HG03457 (cell line): ENCODE results near the gene INO80C.

Source experiments
- ATAC-seq: cut with Tn5 transposase; IDR thresholded peaks from one replicate; pipeline ENCODE4 v1.9.1; 2021; ENCODE audit warnings: moderate number of reproducible peaks; ENCODE audit not compliant: unreplicated experiment

The INO80C gene, protein sequence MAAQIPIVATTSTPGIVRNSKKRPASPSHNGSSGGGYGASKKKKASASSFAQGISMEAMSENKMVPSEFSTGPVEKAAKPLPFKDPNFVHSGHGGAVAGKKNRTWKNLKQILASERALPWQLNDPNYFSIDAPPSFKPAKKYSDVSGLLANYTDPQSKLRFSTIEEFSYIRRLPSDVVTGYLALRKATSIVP

GRCh38 chr18:35497370-35498197 is at the start of gene INO80C:
TSS of gene INO80C (minus strand) at chr18:35497960. CDS start at chr18:35497874, 86 bp downstream.
- ATAC-seq, result peak; percentile 91

GRCh38 chr18:35547008-35547605 is 49.3 kb upstream of the INO80C start:
- no peak for ATAC-seq

DNA sequence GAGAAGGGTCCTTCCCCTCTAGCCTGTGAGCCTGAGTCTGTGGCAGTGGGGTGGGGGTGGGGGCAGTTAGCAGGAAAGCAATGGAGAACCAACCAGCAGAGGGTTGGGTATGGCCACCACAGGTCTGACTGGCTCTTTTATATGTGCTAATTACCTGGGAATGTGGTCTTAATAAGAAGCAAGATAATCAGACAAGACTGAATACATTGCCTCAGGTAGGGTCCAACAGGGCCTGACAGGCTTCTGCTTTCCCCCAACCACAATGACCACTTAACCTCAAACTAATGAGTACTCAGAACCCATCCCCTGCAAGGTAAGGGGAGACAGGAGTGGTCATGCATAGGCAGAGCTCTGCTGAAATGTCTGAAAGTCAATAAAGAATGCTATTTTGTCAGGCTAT is 44.6 kb upstream of the INO80C start:
- no peak for ATAC-seq

DNA sequence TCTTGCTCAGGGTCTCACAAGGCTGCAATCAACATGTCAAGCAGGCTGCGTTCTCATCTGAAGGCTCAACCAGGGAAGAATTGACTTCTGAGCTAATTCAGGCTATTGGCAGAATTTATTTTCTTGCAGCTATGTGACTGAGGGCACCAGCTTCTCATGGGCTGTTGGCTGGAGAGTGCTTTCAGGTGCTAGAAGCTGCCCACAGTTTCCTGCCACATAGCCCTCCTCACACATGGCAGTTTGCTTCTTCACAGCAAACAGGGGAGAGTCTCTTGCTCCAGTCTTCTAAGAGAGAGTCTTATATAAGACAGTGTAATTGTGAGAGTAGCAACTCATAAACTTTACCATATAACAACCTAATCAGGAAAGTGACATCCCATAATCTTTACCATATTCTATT is 37.5 kb upstream of the INO80C start:
- no peak for ATAC-seq

- ATAC-seq, result no peak
Observed at GRCh38 chr18:35533916-35534405, 36.2 kb upstream of the INO80C start.

- no peak for ATAC-seq
Observed at GRCh38 chr18:35528749-35529274, 31.1 kb upstream of the INO80C start.

- ATAC-seq, result no peak
Observed at GRCh38 chr18:35526495-35527059, 28.8 kb upstream of the INO80C start.

- no peak for ATAC-seq
Observed at GRCh38 chr18:35525795-35526494, 28.2 kb upstream of the INO80C start.

- ATAC-seq, result no peak
Observed at GRCh38 chr18:35524226-35524625, 26.5 kb upstream of the INO80C start.

- ATAC-seq, result no peak
Observed at GRCh38 chr18:35522130-35522959, 24.6 kb upstream of the INO80C start.

DNA sequence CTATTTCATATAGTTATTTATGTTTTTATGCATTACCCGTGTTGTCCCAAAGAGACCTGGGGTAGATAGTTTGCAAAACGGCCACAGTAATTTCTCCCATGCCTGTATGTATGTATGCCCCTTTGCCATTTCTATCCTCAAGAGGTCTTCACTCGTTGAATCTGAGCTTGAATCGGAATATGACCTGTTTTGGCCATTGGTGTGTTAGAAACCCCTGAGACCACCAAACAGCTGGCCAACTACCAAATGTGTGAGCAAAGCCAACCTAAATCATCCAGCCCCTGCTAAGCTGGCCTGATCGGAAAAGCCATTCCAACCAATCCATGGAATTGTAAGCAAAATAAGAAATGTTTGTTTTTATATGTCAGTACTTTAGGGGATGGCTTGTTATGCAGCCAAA is 23.4 kb upstream of the INO80C start:
- ATAC-seq, result no peak

DNA sequence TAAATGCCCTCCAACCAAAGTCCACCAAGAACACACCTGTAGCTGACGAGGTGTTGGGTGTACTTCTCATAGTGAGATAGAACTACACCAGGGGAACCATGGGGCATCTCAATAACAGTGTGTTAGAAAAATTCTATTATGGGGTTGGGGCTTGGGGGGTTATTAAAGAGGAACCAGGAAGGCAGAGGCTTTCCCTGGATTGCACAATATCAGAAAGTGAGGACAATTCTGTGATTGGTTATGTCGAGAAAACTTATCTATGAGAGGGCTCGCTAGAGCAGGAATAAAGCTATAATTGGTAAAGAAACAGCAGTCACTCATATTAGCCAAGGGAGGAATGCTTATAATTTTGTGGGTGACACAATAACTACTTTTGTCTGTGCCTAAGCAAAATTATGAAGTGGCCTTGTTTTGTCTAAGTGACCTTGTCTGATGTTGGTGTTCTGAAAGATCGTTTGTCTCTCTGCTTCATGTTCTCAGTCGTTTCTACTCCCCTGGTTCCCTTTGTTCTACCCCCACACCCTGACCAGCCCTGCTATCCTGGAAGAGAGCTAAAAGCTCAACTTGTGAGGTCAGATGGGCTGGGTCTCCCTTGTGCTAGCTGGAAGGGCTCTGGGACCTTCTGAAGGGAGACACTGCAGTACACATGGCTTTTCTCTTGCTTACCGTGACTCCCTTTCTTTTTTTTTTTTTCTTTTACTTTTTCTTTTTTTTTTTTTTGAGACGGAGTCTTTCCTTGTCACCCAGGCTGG is 21.6 kb upstream of the INO80C start:
- ATAC-seq, result no peak

- ATAC-seq, result no peak
Observed at GRCh38 chr18:35517715-35518114, 20.0 kb upstream of the INO80C start.

GRCh38 chr18:35516789-35517188 is 19.0 kb upstream of the INO80C start:
- no peak for ATAC-seq

- ATAC-seq, result no peak
Observed at GRCh38 chr18:35516351-35516750, 18.6 kb upstream of the INO80C start.

DNA sequence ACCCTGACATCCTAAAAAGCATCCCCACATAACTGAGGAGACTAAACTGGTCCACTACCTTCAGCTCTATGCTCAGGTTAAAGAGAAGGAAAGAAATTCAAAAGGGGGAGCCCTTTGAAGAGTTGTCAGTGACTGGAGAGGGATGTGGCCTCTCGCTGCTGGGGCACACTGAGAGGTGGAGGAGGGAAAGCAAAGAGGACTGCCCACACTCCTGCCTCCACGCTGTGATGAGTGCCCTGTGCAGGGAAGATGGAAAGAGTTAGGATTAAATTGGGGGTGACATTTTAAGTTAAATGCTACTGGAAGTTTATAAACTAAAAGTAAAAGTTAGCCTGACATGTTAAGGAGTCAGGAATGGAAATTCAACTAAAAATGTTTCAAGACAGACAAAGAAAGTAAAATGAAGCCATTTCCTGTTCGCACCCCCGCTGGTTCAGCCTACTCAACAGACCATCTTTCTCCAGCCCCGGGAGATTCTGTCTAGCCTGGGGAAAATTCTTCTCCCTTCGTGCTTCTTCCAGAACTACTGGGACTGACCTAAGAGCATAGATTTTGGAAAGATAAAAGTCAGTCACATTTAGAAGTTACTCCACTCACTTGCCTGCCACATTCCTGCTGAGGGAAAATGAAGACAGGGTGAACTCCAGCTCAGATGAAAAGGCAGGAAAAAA is 17.8 kb upstream of the INO80C start:
- no peak for ATAC-seq

- no peak for ATAC-seq
Observed at GRCh38 chr18:35514752-35515459, 17.1 kb upstream of the INO80C start.

- ATAC-seq, result no peak
Observed at GRCh38 chr18:35514283-35514682, 16.5 kb upstream of the INO80C start.
